BJ (cell line): ENCODE data around the gene TAS2R39. TPM values are rescaled to one million over a fixed set of nuclear protein-coding genes. Genes with fewer than 3 reads are reported as not detected.

Experiments
- CTCF ChIA-PET: fragments of 350-600 bp; formaldehyde crosslinking; extraction: SDS; loops from one replicate; lab custom pipeline; 2021; ENCODE audit warnings: antibody characterized with exemption, inconsistent platforms; lab: Yijun Ruan, JAX
- POLR2A ChIA-PET: fragments of 300-600 bp; sonication (Branson Sonifier 250); formaldehyde crosslinking; extraction: SDS; loops from one replicate; lab custom pipeline; 2021; ENCODE audit warnings: antibody characterized with exemption; lab: Charles Lee
- DNase-seq: peaks from one replicate; pipeline ENCODE4 v3.0.0-alpha.2; 2011; ENCODE audit warnings: low read depth
- H3K27me3 ChIP-seq: 2 replicates; pipeline ENCODE4 v1.6.0; 2011; ENCODE audit warnings: low read length; ENCODE audit not compliant: control insufficient read depth, insufficient read depth
- H3K36me3 ChIP-seq: 2 replicates; pipeline ENCODE4 v1.5.1; 2011; ENCODE audit warnings: low read length; ENCODE audit not compliant: control insufficient read depth, insufficient read depth
- H3K4me3 ChIP-seq: 2 replicates; pipeline ENCODE4 v1.5.1; 2011; ENCODE audit warnings: low read depth, mild to moderate bottlenecking, control low read depth, low read length
- polyA plus RNA-seq: library from polyadenylated mRNA; depleted of rRNA; stranded (reverse); fragments of >200 nt; gene quantifications from 2 replicates; pipeline ENCODE4 v1.2.3, GENCODE V29; 2011; rRNA removed
- small RNA-seq: library from RNA; depleted of rRNA; stranded (forward); fragments of <200 nt; gene quantifications from one replicate; pipeline ENCODE3, GENCODE V24; 2012; ENCODE audit warnings: low replicate concordance, low read depth; ENCODE audit not compliant: insufficient read length
- TF ChIP-seq, protein P1 (sequence below): IDR thresholded peaks from 2 replicates; pipeline ENCODE4 v1.5.1; 2011; ENCODE audit warnings: low read depth, mild to moderate bottlenecking, control low read depth, inconsistent platforms, low read length, moderate library complexity; ENCODE audit not compliant: insufficient read depth

Gene TAS2R39
- polyA plus RNA-seq, 1 experiment, result not detected

- no peak for DNase-seq
- TF ChIP-seq, protein P1, sequence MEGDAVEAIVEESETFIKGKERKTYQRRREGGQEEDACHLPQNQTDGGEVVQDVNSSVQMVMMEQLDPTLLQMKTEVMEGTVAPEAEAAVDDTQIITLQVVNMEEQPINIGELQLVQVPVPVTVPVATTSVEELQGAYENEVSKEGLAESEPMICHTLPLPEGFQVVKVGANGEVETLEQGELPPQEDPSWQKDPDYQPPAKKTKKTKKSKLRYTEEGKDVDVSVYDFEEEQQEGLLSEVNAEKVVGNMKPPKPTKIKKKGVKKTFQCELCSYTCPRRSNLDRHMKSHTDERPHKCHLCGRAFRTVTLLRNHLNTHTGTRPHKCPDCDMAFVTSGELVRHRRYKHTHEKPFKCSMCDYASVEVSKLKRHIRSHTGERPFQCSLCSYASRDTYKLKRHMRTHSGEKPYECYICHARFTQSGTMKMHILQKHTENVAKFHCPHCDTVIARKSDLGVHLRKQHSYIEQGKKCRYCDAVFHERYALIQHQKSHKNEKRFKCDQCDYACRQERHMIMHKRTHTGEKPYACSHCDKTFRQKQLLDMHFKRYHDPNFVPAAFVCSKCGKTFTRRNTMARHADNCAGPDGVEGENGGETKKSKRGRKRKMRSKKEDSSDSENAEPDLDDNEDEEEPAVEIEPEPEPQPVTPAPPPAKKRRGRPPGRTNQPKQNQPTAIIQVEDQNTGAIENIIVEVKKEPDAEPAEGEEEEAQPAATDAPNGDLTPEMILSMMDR, result no peak
- Histone ChIP-seq H3K27me3 (no peaks in the 10 kb centered on the region), H3K4me3 (no peak overlapping the region), H3K36me3 (no peaks in the 10 kb centered on the region)
- ChIA-PET POLR2A (no interaction called here), CTCF (interaction anchor here (0.5 to 2.7 kb wide), 5 partner anchors 10 to 899 kb away, joined by 3 to 9 read pairs (median 5); no protein-coding TSS in a partner anchor)
Measured at GRCh38 chr7:143229054-143229790, 46.0 kb downstream of the TAS2R39 start.

DNA sequence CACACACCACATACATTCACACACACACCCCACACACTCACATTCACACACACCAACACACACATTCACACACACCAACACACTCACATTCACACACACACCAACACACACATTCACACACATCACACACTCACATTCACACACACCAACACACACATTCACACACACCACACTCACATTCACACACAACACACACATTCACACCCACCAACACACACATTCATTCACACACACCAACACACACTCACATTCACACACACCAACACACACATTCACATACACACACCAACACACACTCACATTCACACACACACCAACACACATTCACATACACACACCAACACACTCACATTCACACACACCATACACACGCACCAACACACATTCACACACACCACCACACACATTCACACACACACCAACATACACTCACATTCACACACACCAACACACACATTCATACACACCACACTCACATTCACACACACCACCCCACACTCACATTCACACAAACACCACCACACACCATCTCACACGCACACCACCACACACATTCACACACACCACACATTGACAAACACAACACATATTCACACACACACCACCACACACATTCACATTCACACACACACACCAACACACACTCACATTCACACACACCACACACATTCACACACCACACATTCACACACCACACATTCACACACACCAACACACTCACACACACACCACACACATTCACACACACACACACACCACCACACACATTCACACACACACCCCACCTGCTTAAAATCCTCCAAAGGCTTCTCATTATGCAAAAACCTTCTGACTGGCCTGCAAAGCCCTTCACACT, 47.6 kb downstream of the TAS2R39 start:
- DNase-seq, result no peak
- CTCF ChIA-PET, result interaction anchor here (1.5 kb wide), 1 partner anchor 8 kb away, joined by 6 read pairs; no protein-coding TSS in a partner anchor
- no peak overlapping the region for H3K4me3 ChIP-seq
- POLR2A ChIA-PET, result no interaction called here
- TF ChIP-seq, protein P1, result no peak
- no peaks in the 10 kb centered on the region for H3K36me3 ChIP-seq
- H3K27me3 ChIP-seq, result no peaks in the 10 kb centered on the region

Small RNA genes within 50 kb of the gene (small RNA-seq; reads per million reads assigned to genes)
- not detected for gene AC073342.3

Other genes with a start within 250 kb of the TAS2R39 start
- 0.04 TPM in 1 of 2 replicates, not detected in the other for gene TRPV5, start 249.7 kb upstream of the TAS2R39 start, polyA plus RNA-seq
- gene LLCFC1, start 243.9 kb upstream of the TAS2R39 start, polyA plus RNA-seq, result not detected in 2 replicates
- gene KEL, start 221.1 kb upstream of the TAS2R39 start, polyA plus RNA-seq, result 0.17 and 0.31 TPM in 2 replicates
- not detected in 2 replicates for gene OR9A2, start 156.3 kb upstream of the TAS2R39 start, polyA plus RNA-seq
- gene OR6V1, start 131.1 kb upstream of the TAS2R39 start, polyA plus RNA-seq, result not detected in 2 replicates
- gene PIP, start 51.3 kb upstream of the TAS2R39 start, polyA plus RNA-seq, result not detected in 2 replicates
- not detected in 2 replicates for gene TAS2R40, start 38.6 kb downstream of the TAS2R39 start, polyA plus RNA-seq
- 132 and 164 TPM in 2 replicates for gene GSTK1, start 80.0 kb downstream of the TAS2R39 start, polyA plus RNA-seq
- gene TMEM139, start 101.5 kb downstream of the TAS2R39 start, polyA plus RNA-seq, result 0.11 and 0.15 TPM in 2 replicates
- gene CASP2, start 104.9 kb downstream of the TAS2R39 start, polyA plus RNA-seq, result 15.4 and 16.0 TPM in 2 replicates
- not detected in 2 replicates for gene CLCN1, start 132.7 kb downstream of the TAS2R39 start, polyA plus RNA-seq
- 2.0 and 2.9 TPM in 2 replicates for gene FAM131B, start 179.3 kb downstream of the TAS2R39 start, polyA plus RNA-seq
- 44.8 and 69.9 TPM in 2 replicates for gene ZYX, start 197.9 kb downstream of the TAS2R39 start, polyA plus RNA-seq
- gene EPHA1, start 225.4 kb downstream of the TAS2R39 start, polyA plus RNA-seq, result 0.05 TPM in 1 of 2 replicates, not detected in the other